Neural progenitor cell (in vitro differentiated cells): ENCODE measurements around the gene FNDC11.

Experiments
- EZH2phosphoT487 ChIP-seq: fragments of 200-600 bp; sonication (generic); IDR thresholded peaks from 2 replicates; pipeline ENCODE4 v1.6.1; 2017; ENCODE audit warnings: antibody characterized with exemption
- TF ChIP-seq, protein P1 (sequence below): fragments of 200-600 bp; sonication (generic); IDR thresholded peaks from 2 replicates; pipeline ENCODE4 v1.5.1; 2017; ENCODE audit warnings: antibody characterized with exemption, mild to moderate bottlenecking

DNA sequence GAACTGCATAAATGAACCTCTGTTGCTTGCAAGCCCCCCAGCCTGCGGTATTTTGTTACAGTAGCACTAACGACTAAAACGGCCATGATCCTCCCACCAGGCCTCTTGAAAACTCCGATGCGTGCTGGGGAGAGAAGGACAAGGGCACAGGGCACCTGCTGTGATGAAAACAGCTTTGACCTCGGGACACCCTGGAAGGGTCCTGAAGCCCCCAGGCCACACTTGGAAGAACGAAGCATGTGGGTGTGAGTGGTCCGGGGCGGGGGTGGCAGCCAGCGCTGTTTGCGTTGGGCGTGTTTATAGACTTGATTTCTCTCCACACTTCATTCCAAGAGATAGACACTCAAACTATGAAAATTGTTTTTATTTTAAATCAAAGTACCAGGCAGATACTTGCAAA, 33.3 kb downstream of the FNDC11 start:
- TF ChIP-seq, protein P1, sequence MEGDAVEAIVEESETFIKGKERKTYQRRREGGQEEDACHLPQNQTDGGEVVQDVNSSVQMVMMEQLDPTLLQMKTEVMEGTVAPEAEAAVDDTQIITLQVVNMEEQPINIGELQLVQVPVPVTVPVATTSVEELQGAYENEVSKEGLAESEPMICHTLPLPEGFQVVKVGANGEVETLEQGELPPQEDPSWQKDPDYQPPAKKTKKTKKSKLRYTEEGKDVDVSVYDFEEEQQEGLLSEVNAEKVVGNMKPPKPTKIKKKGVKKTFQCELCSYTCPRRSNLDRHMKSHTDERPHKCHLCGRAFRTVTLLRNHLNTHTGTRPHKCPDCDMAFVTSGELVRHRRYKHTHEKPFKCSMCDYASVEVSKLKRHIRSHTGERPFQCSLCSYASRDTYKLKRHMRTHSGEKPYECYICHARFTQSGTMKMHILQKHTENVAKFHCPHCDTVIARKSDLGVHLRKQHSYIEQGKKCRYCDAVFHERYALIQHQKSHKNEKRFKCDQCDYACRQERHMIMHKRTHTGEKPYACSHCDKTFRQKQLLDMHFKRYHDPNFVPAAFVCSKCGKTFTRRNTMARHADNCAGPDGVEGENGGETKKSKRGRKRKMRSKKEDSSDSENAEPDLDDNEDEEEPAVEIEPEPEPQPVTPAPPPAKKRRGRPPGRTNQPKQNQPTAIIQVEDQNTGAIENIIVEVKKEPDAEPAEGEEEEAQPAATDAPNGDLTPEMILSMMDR, result no peak
- no peak for TF ChIP-seq EZH2phosphoT487
